Measurements from ENCODE around the gene KIF3A.
A peak's percentile ranks its signal among the peaks of the same experiment; 100 is the strongest.
"Not testable (repeated sequence)": the region's sequence is repeated elsewhere in the genome, so short reads cannot be mapped to it uniquely, and the experiment has no call there.

Gene KIF3A

DNA sequence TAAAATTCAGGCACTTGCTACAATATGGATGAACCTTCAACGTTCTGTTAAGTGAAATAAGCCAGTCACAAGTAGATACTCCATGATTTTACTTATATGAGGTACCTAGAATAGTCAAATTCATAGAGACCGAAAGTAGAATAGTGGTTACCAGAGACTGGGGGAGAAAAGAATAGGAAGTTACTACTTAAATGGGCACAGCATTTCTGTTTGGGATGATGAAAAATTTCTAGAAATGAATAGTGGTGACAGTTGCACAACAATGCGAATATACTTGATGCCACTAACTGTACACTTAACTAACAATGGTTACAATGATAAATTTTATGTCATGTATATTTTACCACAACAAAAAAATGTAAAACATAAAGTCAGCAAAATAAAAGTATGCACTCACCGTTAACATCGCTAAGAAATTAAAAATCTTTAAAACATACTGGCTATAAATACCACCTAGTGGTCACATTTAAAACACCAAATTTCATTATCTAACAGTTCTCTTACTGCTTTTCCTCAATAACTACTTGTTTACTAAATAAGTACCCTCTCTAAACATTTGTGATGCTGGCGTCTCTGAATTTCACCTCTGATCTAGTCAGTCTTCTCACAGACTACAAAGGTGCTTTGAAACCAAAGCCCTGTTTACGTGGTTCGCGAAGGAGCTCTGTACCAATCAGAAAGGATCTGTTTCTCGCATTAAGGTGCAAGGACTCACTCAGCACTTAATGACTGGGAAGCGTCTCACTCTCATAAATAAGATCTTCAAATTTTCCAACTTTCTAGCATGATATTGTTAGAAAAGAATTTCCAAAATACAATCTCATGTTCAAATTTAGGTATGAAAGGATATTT is 22.7 kb downstream of the KIF3A start:
- peak; percentile 81 for FAIRE-seq

DNA sequence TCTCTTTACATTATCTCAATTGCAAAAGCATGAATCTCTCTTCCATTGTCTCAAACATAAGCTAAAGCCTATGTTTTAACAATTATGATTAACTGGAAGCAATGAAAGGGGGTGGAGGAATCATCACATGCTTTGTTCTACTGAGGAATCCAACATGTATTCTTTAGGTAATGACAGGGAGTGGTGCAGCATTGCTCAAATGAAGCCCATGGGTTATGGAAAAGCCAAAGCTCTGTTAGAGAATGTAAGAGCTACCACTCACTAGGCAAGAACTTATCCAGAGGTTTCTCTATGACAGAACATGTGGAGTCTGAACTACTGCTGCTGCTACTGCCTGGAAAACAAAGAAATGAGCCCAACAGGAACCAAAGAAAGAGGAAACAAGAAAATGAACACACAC is 28.7 kb downstream of the KIF3A start:
- no peak for FAIRE-seq

- FAIRE-seq = no peak
Measured at GRCh38 chr5:132704875-132705274, 32.5 kb downstream of the KIF3A start.

GRCh38 chr5:132695956-132696355 is 41.4 kb downstream of the KIF3A start:
- no peak for FAIRE-seq

- no peak for FAIRE-seq
Measured at GRCh38 chr5:132692632-132692967, 44.7 kb downstream of the KIF3A start.

GRCh38 chr5:132691755-132692631 is 45.4 kb downstream of the KIF3A start:
- FAIRE-seq = not testable (repeated sequence)

- FAIRE-seq = no peak
Measured at GRCh38 chr5:132690156-132690555, 47.2 kb downstream of the KIF3A start.

GRCh38 chr5:132689513-132689912 is 47.8 kb downstream of the KIF3A start:
- FAIRE-seq = no peak

- no peak for FAIRE-seq
Measured at GRCh38 chr5:132688536-132689339, 48.6 kb downstream of the KIF3A start.

DNA sequence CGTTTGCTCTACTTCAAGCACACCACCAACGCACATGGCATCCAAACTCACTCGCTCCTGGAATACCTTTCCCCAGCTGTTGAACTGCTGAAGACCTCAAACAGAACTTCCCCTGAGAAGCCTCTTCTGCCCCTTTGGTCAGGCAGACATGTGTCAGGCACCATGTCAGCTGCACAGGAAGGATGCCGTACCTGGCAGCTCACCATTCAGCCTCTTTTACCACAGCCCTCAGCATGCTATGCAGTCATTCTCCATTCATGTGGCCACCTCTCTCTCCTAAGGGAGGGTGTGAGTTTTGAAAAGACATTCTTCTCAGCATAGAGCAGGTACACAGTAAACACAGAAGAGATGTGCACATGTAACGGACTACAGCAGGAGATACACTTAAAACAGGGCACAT is 49.4 kb downstream of the KIF3A start:
- no peak for FAIRE-seq

DNA sequence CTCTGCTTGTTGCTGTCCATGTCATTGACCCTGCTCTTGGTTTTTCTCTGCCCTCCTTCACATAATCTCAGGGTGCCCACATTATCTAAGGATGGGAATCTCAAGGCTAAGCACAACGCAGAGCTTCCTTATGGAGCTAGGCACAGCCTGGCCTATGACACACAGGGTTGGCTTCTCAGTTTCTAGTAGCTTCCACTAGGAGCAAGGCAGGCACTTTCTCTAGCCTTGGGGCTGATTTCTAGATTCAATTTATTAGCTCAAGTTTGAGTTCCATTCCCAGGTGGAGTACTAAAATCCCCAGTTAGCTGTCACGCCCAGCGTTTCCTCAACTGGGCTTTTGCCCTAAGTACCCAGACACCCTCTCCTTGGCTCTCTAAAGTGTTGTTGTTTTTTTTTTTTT is 51.2 kb downstream of the KIF3A start:
- no peak for FAIRE-seq

DNA sequence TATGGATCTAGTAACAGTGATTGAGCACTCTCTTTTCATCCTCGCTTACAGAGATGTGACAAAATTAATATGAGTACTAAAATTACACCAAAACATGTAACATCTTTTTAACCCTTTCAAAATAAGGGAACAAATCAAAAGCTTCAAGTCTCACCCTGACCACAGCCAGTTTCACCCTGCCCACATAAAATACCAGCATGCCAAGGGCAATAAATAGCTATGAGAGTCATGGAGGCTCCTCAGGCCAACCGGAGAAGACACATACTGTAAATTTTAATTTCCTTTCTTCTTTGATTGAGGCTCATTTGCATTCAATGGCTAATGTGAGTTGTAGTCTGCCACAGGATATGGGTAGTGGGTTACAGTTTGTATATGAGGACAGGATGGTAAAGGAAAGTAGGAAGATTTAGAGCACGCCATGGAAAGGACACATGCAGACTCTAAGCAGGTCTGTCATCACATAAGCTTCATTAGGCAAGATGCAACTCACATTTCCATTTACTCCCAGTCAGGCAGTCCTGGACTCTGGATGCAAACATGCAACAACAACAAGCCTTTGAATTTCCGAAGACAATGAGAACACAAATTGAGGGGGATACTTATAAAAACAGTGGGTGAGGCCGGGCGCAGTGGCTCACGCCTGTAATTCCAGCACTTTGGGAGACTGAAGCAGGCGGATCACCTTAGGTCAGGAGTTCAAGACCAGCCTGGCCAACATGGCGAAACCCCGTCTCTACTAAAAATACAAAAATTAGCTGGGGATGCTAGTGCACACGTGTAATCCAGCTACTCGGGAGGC is 52.2 kb downstream of the KIF3A start:
- FAIRE-seq = no peak

DNA sequence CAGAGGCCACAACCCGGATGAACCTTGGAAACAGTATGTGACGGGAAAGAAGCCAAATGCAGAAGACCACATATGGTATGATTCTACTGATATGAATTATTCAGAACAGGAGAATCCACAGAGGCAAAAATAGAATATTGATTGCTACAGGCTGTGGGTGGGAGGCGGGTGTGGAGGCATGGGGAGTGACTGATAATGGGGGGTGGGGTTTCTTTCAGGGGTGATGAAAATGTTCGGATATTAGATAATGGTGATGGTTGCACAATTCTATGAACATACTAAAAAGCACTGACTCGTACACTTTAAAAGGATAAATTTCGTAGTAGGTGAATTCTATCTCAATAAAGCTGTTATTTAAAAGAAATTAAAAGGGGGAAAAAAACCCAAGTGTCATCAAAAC is 52.9 kb downstream of the KIF3A start:
- FAIRE-seq = no peak

DNA sequence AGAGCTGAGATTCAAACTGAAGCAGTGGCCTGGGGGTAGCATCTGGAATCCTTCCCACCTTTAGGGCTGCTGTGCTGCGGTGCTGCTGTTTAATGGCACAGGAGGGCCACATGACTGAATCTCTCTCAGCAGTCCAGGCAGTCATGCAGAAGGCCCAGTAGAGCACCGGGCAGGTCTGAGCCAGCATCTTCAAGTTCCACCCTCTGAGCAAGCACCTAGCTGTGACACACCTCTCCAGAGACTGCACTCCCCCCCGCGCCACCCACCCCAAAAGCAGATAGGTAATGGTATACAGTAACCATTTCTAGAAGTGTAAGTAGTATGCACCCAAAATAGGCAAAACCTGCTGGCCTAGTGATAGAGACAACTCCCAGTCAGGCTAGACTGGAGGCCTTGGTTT is 55.4 kb downstream of the KIF3A start:
- no peak for FAIRE-seq

DNA sequence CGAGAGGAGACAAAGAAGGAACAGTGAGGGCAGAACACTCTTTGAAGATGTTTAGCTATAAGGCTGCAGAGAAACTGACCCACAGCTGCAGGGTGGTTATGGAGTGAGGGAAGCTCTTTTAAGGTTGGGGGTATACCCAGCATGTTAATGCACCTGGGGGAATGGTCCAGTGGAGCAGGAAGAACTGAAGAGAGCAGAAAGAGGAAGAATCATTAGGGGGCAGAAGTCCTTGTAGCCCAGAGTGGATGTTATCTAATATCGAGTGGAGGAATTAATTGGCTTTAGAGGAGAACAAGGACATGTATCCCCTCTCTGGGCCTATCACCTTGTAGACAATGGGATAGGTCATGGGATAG is 55.9 kb downstream of the KIF3A start:
- no peak for FAIRE-seq

GRCh38 chr5:132680780-132681475 is 56.4 kb downstream of the KIF3A start:
- FAIRE-seq = no peak

DNA sequence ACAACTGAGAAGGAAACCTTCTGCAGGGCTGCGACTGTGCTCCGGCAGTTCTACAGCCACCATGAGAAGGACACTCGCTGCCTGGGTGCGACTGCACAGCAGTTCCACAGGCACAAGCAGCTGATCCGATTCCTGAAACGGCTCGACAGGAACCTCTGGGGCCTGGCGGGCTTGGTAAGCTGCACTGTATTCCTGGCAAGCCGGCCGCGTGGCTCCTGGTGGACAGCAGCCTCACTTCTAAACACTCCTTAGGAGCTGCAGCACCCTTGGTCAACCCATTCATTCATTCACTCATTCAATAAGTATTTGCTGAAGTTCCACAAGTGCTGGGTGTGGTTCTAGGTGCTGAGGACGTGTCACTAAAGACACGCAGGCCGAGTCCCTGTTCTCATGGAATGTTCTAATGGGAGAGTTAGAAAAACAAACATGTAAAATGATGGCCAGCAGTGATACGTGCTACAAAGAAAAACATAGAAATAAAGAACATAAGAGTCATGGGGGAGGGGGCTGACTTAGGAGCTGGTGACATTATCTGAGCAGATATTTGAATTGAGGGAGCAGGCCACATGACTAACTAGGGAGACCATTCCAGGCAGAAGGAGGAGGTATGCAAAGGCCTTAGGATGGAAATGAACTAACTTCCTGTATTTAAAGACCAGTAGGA is 57.5 kb downstream of the KIF3A start:
- FAIRE-seq = no peak

GRCh38 chr5:132679166-132679565 is 58.2 kb downstream of the KIF3A start:
- FAIRE-seq = no peak

GRCh38 chr5:132678735-132679134 is 58.6 kb downstream of the KIF3A start:
- FAIRE-seq = no peak

GRCh38 chr5:132677682-132678400 is 59.5 kb downstream of the KIF3A start:
- FAIRE-seq = no peak

DNA sequence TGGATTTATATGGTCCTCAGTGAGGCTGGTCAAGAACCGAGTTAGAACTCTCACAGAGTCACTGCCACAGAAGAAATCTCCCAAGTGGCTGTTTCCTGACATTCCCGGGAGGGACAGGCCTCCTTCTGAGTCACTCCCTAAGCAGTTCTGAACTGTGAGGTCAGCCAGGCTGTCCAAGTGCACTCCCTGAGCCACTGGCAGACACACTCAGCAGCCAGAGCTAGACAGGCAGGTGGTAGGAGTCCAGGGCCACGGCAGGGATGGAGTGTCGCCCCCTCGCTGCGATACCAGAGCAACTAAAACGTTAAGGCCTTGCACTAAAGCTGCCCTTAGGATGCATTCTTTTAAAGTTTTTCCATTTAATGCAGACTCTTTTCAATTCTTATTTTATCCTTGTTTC is 60.2 kb downstream of the KIF3A start:
- FAIRE-seq = no peak
